ENCODE results near the gene PALLD. TPM values are rescaled to one million over a fixed set of nuclear protein-coding genes. Genes with fewer than 3 reads are reported as not detected.

The PALLD gene
- total and polyA plus RNA-seq, 2 of the 13 experiments (the other 11 are each of a cell fraction or from before 2014, with no cell fraction given) = 0.50 to 1.5 TPM

DNA sequence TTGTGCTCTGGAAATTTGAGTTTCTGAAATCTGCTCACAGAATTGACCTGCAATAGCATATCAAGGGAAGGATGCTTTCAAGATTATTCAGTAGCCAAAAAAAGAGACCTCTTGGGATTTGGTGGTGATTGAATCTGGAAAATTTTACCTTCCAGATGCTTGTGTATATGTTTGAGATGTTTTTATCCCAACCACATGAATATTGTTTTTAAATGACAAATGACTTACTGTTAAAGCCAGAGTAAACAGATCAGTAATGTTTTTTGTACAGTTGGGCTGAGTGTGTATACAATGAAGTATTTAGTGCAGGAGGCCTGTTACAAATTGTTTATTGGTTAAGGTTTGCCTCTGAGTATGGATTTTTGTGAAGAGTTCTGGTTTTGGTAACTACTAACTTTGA, 386.7 kb downstream of the PALLD start (continued):
- TF ChIP-seq, protein P1, sequence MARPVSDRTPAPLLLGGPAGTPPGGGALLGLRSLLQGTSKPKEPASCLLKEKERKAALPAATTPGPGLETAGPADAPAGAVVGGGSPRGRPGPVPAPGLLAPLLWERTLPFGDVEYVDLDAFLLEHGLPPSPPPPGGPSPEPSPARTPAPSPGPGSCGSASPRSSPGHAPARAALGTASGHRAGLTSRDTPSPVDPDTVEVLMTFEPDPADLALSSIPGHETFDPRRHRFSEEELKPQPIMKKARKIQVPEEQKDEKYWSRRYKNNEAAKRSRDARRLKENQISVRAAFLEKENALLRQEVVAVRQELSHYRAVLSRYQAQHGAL (CRISPR knock-in tag; IDR thresholded peaks at IDR 0.05; ENCODE audit: not compliant biosample characterization) = no peak
- TF ChIP-seq ZNF136 (CRISPR knock-in tag; IDR thresholded peaks at IDR 0.05; ENCODE audit: low read depth) (no peak), CEBPG (CRISPR knock-in tag; IDR thresholded peaks at IDR 0.05) (no peak), ZMYM3 (CRISPR knock-in tag; IDR thresholded peaks at IDR 0.05) (no peak)
- TF ChIP-seq, protein P2, sequence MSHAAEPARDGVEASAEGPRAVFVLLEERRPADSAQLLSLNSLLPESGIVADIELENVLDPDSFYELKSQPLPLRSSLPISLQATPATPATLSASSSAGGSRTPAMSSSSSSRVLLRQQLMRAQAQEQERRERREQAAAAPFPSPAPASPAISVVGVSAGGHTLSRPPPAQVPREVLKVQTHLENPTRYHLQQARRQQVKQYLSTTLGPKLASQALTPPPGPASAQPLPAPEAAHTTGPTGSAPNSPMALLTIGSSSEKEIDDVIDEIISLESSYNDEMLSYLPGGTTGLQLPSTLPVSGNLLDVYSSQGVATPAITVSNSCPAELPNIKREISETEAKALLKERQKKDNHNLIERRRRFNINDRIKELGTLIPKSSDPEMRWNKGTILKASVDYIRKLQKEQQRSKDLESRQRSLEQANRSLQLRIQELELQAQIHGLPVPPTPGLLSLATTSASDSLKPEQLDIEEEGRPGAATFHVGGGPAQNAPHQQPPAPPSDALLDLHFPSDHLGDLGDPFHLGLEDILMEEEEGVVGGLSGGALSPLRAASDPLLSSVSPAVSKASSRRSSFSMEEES (CRISPR knock-in tag; IDR thresholded peaks at IDR 0.05) = no peak

DNA sequence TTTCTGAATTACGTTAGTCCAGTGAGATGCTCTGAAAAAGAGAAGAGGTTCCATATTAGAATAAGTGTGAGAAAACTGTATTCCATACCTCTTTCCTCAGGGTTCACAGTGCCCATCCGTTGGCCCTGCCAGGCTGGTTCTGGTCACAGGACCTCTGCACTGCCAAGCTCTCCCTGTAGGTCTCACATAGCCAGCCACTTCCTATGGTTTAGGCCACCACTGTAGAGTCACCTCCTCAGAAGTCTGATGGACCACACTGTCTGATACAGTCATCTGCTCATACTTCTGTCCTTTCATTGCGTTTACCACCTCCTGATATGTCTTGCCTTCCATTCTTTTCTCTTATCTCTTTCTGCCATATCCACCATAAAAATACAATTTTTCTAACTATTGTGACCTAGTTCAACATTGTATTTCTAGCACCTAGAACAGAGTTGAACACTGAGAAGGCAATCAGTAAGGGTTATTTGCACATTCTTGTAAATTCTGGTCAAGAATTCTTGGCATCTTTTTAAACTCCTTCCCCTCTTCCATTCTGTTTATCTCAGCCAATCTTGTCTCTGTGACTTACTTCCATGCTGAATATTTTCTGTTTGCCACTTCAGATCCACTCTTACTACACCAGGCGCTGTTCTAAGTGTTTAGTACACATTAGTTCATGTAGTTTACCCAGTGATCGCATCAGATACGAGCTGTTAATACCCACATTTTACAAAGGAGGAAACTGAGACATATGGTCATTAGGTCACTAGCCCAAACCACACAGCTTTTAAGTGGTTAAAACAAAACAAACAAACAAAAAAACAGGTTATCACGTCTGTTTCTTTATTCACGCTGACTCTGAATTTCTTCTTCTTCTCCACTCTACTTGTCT, 387.6 kb downstream of the PALLD start:
- DNase-seq (ENCODE audit: low spot score) (no peak), ATAC-seq (no peak), FAIRE-seq (no peak)
- H3K36me3 ChIP-seq (replicated peaks in 1 of 2; ENCODE audit: control insufficient read depth in 1 of 2, insufficient read depth in 2 of 2, low read length in 2 of 2) = no peaks in the 10 kb centered on the region
- H3K4me2 ChIP-seq (ENCODE audit: low read depth, low read length) = no peak overlapping the region
- no peak overlapping the region for H3K4me3 ChIP-seq (replicated peaks in 1 of 3; ENCODE audit: insufficient read depth in 1 of 3, low read depth in 2 of 3, low read length in 3 of 3)
- intact Hi-C loops (cut with micrococcal nuclease; ENCODE audit: unreplicated experiment) = no loop called here
- no TSS peak for BruUV-seq (replicated peaks)
- CTCF ChIA-PET (ENCODE audit: low intra/inter-chr PET ratio, low total read pairs) = no interaction called here
- WGBS (ENCODE audit: low lambda C conversion rate) = 93% methylated on average over 8 of the region's 8 CpGs
- POLR2A ChIA-PET = no interaction called here
- H3K9ac ChIP-seq (ENCODE audit: insufficient read depth, low read depth, low read length) = no peak overlapping the region
- no peak overlapping the region for H2AFZ ChIP-seq (ENCODE audit: low read length)
- no peak overlapping the region for H3K27ac ChIP-seq (ENCODE audit: extremely low read length, insufficient read depth, low read length)
- no peak for TF ChIP-seq SP1 (IDR thresholded peaks at IDR 0.05)
- no peak for TF ChIP-seq SP1 (CRISPR knock-in tag; IDR thresholded peaks at IDR 0.05)
- TF ChIP-seq ZNF891 (CRISPR knock-in tag; IDR thresholded peaks at IDR 0.05) = no peak
- TF ChIP-seq RFX5 (IDR thresholded peaks at IDR 0.05; ENCODE audit: low read depth, low read length) = no peak
- no peak for TF ChIP-seq HMG20A (CRISPR knock-in tag; IDR thresholded peaks at IDR 0.05; ENCODE audit: borderline replicate concordance)
- TF ChIP-seq GATAD1 (CRISPR knock-in tag; IDR thresholded peaks at IDR 0.05) = no peak
- no peak for TF ChIP-seq KDM3A (CRISPR knock-in tag; IDR thresholded peaks at IDR 0.05; ENCODE audit: low read depth)
- TF ChIP-seq, protein P3, sequence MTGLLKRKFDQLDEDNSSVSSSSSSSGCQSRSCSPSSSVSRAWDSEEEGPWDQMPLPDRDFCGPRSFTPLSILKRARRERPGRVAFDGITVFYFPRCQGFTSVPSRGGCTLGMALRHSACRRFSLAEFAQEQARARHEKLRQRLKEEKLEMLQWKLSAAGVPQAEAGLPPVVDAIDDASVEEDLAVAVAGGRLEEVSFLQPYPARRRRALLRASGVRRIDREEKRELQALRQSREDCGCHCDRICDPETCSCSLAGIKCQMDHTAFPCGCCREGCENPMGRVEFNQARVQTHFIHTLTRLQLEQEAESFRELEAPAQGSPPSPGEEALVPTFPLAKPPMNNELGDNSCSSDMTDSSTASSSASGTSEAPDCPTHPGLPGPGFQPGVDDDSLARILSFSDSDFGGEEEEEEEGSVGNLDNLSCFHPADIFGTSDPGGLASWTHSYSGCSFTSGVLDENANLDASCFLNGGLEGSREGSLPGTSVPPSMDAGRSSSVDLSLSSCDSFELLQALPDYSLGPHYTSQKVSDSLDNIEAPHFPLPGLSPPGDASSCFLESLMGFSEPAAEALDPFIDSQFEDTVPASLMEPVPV (CRISPR knock-in tag; IDR thresholded peaks at IDR 0.05) = no peak
- TF ChIP-seq, protein P4, sequence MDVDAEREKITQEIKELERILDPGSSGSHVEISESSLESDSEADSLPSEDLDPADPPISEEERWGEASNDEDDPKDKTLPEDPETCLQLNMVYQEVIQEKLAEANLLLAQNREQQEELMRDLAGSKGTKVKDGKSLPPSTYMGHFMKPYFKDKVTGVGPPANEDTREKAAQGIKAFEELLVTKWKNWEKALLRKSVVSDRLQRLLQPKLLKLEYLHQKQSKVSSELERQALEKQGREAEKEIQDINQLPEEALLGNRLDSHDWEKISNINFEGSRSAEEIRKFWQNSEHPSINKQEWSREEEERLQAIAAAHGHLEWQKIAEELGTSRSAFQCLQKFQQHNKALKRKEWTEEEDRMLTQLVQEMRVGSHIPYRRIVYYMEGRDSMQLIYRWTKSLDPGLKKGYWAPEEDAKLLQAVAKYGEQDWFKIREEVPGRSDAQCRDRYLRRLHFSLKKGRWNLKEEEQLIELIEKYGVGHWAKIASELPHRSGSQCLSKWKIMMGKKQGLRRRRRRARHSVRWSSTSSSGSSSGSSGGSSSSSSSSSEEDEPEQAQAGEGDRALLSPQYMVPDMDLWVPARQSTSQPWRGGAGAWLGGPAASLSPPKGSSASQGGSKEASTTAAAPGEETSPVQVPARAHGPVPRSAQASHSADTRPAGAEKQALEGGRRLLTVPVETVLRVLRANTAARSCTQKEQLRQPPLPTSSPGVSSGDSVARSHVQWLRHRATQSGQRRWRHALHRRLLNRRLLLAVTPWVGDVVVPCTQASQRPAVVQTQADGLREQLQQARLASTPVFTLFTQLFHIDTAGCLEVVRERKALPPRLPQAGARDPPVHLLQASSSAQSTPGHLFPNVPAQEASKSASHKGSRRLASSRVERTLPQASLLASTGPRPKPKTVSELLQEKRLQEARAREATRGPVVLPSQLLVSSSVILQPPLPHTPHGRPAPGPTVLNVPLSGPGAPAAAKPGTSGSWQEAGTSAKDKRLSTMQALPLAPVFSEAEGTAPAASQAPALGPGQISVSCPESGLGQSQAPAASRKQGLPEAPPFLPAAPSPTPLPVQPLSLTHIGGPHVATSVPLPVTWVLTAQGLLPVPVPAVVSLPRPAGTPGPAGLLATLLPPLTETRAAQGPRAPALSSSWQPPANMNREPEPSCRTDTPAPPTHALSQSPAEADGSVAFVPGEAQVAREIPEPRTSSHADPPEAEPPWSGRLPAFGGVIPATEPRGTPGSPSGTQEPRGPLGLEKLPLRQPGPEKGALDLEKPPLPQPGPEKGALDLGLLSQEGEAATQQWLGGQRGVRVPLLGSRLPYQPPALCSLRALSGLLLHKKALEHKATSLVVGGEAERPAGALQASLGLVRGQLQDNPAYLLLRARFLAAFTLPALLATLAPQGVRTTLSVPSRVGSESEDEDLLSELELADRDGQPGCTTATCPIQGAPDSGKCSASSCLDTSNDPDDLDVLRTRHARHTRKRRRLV (CRISPR knock-in tag; IDR thresholded peaks at IDR 0.05) = no peak
- no peak for TF ChIP-seq ZNF552 (CRISPR knock-in tag; IDR thresholded peaks at IDR 0.05; ENCODE audit: borderline replicate concordance)
- H4K20me1 ChIP-seq (ENCODE audit: insufficient read depth, low read length) = no peaks in the 10 kb centered on the region
- in situ Hi-C loops (cut with HindIII; ENCODE audit: extremely low pct_ligation_motif_present, low pct_unique_long_range_greater_than_20kb) = no loop called here
- no peaks in the 10 kb centered on the region for H3K79me2 ChIP-seq (ENCODE audit: insufficient read depth, low read length)
- H3K9me3 ChIP-seq (ENCODE audit: low read length) = no peaks in the 10 kb centered on the region
- peaks cover 25% of the 10 kb centered on the region for H3K4me1 ChIP-seq (ENCODE audit: insufficient read depth, low read length)
- H3K27me3 ChIP-seq (ENCODE audit: control insufficient read depth in 1 of 2, insufficient read depth in 2 of 2, low read length in 2 of 2) = no peaks in the 10 kb centered on the region
